Measurements from ENCODE around the gene LGR4. TPM values are rescaled to one million over a fixed set of nuclear protein-coding genes. Genes with fewer than 3 reads are reported as not detected.

Gene LGR4
- total and polyA plus RNA-seq, 8 donors = 23.4 to 73.0 (median 54.5) TPM

DNA sequence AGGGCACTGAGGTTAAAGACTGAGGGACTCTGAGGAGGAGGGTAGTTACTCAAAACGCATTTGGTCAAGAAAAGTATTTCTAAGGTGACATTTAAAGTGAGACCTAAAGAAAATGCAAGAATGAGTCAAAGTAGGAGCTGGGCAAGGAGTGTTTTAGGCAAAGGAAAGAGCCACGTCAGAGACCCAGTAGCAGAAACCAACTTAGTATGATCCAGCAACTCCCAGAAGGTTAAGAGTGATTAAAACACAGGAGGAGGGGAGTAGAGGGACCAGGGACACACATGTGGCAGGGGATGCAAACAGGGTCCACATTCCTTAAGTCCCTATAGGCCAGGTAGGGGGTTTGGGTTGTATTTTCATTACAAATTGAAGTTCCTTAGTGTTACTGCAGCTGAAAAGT is 85.2 kb downstream of the LGR4 start:
- DNase-seq (no peak), FAIRE-seq (no peak), ATAC-seq (no peak)
- TF ChIP-seq, protein P1, sequence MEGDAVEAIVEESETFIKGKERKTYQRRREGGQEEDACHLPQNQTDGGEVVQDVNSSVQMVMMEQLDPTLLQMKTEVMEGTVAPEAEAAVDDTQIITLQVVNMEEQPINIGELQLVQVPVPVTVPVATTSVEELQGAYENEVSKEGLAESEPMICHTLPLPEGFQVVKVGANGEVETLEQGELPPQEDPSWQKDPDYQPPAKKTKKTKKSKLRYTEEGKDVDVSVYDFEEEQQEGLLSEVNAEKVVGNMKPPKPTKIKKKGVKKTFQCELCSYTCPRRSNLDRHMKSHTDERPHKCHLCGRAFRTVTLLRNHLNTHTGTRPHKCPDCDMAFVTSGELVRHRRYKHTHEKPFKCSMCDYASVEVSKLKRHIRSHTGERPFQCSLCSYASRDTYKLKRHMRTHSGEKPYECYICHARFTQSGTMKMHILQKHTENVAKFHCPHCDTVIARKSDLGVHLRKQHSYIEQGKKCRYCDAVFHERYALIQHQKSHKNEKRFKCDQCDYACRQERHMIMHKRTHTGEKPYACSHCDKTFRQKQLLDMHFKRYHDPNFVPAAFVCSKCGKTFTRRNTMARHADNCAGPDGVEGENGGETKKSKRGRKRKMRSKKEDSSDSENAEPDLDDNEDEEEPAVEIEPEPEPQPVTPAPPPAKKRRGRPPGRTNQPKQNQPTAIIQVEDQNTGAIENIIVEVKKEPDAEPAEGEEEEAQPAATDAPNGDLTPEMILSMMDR (IDR thresholded peaks at IDR 0.05) = no peak
- Histone ChIP-seq H3K36me3 (peaks cover 0 to 21% (median 0%) of the 10 kb centered on the region in 3 donors), H3K9me3 (no peaks in the 10 kb centered on the region), H3K27ac (peak overlapping the region in 1 of 4 donors; percentile 15), H3K4me1 (peaks cover 28 to 50% (median 35%) of the 10 kb centered on the region in 3 donors), H3K4me3 (no peak overlapping the region), H3K27me3 (no peaks in the 10 kb centered on the region)
- WGBS, 2 donors = 43 to 65% methylated on average over 2 of the region's 2 CpGs
- intact Hi-C loops (cut with DNase I) = no loop called here

DNA sequence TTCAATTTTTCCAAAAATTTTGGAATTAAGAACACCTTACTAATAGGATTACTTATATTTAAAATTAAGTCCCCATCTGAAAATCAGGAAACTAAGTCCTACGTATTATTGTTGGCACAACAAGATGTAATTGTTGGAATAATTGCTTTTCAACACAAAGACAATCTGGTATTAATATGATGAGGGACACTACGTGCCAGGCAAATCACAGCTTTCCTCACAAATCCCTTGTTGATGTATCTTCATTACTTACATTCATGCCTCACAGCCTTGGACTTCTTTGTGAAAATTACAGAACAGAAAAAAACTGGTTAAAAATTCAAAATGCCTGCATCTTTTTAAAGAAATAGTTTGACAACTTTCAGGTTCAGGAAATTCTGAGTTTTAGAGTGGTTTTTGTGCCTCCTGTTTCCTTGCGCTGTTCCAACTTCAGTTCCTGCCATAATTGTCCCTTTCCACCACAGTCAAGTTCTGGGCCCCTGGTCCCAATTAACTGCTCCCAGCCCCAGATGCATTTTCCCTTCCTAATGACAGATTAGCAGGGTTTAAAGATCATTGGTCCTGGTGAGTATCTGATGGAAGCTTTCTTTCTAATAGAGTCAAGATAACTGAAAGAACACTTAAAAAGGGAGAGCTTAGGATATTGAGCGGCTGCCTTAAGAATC is 86.3 kb downstream of the LGR4 start:
- Histone ChIP-seq H3K36me3 (peaks cover 0 to 27% (median 0%) of the 10 kb centered on the region in 3 donors), H3K27me3 (no peaks in the 10 kb centered on the region), H3K27ac (no peak overlapping the region), H3K4me3 (no peak overlapping the region), H3K4me1 (peaks cover 25 to 50% (median 35%) of the 10 kb centered on the region in 3 donors), H3K9me3 (no peaks in the 10 kb centered on the region)
- 86 to 95% methylated on average over 4 of the region's 4 CpGs for WGBS, 2 donors
- ATAC-seq (no peak), DNase-seq (no peak), FAIRE-seq (no peak)
- TF ChIP-seq, protein P1 (IDR thresholded peaks at IDR 0.05) = no peak
- intact Hi-C loops (cut with DNase I) = no loop called here

DNA sequence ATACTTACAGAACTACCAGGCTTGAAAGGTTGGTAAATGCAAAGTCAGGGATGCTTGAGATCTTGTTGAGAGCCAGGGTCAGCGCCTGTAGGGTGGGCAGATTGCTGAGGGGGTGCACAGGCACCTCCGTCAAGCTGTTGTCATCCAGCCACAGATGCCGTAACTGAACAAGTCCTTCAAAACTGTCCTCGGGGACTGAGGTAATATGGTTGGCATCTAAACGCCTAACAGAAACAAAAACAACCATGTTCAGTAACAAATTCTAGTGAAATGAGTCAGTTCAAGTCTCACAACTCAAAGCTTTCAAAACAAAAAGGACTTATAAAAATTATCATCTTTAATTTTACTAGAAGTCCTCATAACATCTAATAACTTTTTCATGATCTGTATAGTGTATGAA is 87.3 kb downstream of the LGR4 start:
- intact Hi-C loops (cut with DNase I) = no loop called here
- DNase-seq = no peak
- TF ChIP-seq, protein P1 (IDR thresholded peaks at IDR 0.05) = no peak
- no peak for ATAC-seq
- Histone ChIP-seq H3K36me3 (peaks cover 0 to 27% (median 0%) of the 10 kb centered on the region in 3 donors), H3K9me3 (no peaks in the 10 kb centered on the region), H3K27ac (peak overlapping the region in 2 of 4 donors; percentile 5 to 10), H3K4me1 (peaks cover 32 to 55% (median 40%) of the 10 kb centered on the region in 3 donors), H3K4me3 (no peak overlapping the region), H3K27me3 (no peaks in the 10 kb centered on the region)
- WGBS, 2 donors = 80 to 93% methylated on average over 5 of the region's 5 CpGs
- peak; percentile 54 for FAIRE-seq

DNA sequence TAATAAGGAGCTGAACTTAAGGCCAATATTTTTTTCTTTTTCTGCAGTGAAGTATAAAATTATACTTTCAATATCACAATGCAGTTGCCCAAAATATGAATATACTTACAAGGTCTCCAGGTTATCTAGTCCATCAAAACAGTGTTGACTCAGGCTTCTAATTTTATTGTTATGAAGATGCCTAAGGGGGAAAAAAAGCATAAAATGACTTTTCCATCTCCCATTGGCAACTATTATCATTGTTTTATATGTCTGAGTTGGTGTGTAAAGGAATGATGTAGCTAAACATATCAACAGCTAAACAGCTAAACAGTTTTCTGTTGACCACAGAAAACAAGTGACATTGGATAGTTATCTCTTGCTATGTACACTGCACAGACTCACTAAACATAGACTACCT is 88.4 kb downstream of the LGR4 start:
- DNase-seq (no peak), FAIRE-seq (no peak), ATAC-seq (no peak)
- Histone ChIP-seq H3K27me3 (no peaks in the 10 kb centered on the region), H3K9me3 (no peaks in the 10 kb centered on the region), H3K27ac (peak overlapping the region in 1 of 4 donors; percentile 0), H3K4me3 (no peak overlapping the region), H3K4me1 (peaks cover 33 to 56% (median 39%) of the 10 kb centered on the region in 3 donors), H3K36me3 (peaks cover 0 to 28% (median 0%) of the 10 kb centered on the region in 3 donors)
- TF ChIP-seq, protein P1 (IDR thresholded peaks at IDR 0.05) = no peak
- intact Hi-C loops (cut with DNase I) = no loop called here

DNA sequence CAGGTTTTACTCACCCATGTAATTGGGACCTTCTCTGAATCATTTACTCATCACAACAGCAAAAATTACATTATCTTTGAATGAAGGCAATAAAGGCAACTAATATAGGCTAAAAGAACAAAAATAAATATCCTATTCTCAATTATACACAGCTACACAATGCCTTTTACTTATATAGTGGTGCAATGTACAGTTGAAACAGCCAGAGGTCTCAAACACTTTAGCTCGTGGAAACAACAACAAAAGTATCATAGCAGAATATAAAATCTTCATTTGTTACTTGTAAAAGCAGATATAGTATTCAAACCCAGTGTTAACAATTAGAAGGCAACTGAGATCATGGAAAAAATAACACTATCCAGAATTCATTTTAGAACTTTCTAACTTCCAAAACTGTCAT is 88.9 kb downstream of the LGR4 start:
- FAIRE-seq = no peak
- WGBS, 2 donors = 70 to 83% methylated on average over 1 of the region's 1 CpG
- ATAC-seq = no peak

More for the DNA sequence above, 88.9 kb downstream of the LGR4 start:
- DNase-seq = no peak
- intact Hi-C loops (cut with DNase I) = no loop called here
- peaks cover 0 to 33% (median 0%) of the 10 kb centered on the region in 3 donors for H3K36me3 ChIP-seq
- H3K4me3 ChIP-seq = no peak overlapping the region
- TF ChIP-seq, protein P1 (IDR thresholded peaks at IDR 0.05) = no peak
- no peaks in the 10 kb centered on the region for H3K9me3 ChIP-seq
- H3K4me1 ChIP-seq = peaks cover 27 to 56% (median 38%) of the 10 kb centered on the region in 3 donors
- H3K27ac ChIP-seq = peak overlapping the region in 1 of 4 donors; percentile 0
- no peaks in the 10 kb centered on the region for H3K27me3 ChIP-seq

Data from pancreas (tissue), 10 donors.